ENCODE results near the gene RASSF4. TPM values are rescaled to one million over a fixed set of nuclear protein-coding genes. Genes with fewer than 3 reads are reported as not detected.
A peak's percentile ranks its signal among the peaks of the same experiment; 100 is the strongest.

RASSF4 gene
- total and polyA plus RNA-seq, 9 of the 15 experiments (the other 6 are each of a cell fraction or from before 2014, with no cell fraction given): 0.01 to 0.62 (median 0.11) TPM; not detected in 3

DNA sequence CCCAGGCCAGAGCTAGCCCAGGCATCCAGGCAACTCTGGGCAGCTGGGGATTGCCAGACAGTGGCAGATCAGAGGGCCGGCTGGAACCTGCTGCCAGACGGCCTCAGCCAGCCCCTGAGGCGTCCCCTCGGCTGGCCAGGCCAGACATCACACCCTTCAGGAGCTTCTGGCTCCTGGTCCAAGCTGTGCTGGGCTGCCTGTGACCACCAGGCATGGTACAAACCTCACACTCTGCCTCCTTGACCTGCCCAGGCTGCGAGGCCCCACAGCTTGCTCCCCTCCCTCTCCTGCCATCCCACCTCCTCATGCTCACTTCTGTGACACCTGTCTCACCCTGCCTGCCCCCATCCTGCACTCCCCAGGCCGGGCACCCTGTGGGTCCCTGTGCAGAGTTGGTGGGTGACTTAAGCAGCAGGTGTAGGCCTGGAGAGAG lies 13.3 kb downstream of the RASSF4 start:
- H3K4me2 ChIP-seq (ENCODE audit: insufficient read depth, low read length): no peak overlapping the region
- no TSS peak for BruUV-seq (replicated peaks)
- TF ChIP-seq HNRNPUL1 (IDR thresholded peaks at IDR 0.05; ENCODE audit: low read length): no peak
- 0 out of 2 replicates have a peak, but pooled peaks have one; percentile 22 for TF ChIP-seq PRMT5 (CRISPR knock-in tag; IDR thresholded peaks at IDR 0.05)
- in situ Hi-C loops (cut with MboI): no loop called here
- ChIA-PET POLR2A (no interaction called here), CTCF (ENCODE audit: low intra/inter-chr PET ratio) (interaction anchor here (3.1 kb wide), 1 partner anchor 39 kb away, joined by 32 read pairs; no protein-coding TSS in a partner anchor)
- no peak overlapping the region for H2AFZ ChIP-seq (ENCODE audit: low read depth, low read length)
- 19% methylated on average over 6 of the region's 6 CpGs for WGBS (ENCODE audit: insufficient coverage, low coverage, missing lambda C conversion rate)
- intact Hi-C loops (cut with micrococcal nuclease): no loop called here
- H3K79me2 ChIP-seq (ENCODE audit: control insufficient read depth, insufficient read depth, low read length): no peaks in the 10 kb centered on the region
- ATAC-seq: no peak
- no peak for FAIRE-seq
- H3K27ac ChIP-seq (ENCODE audit: extremely low read depth, low read depth, low read length): no peak overlapping the region
- H3K9me3 ChIP-seq (replicated peaks; ENCODE audit: control insufficient read depth, insufficient read depth, low read depth, low read length): no peaks in the 10 kb centered on the region
- no peak for DNase-seq (ENCODE audit: extremely low read depth in 1 of 4, low spot score in 3 of 4)
- H3K4me3 ChIP-seq: no peak overlapping the region
- no peaks in the 10 kb centered on the region for H3K36me3 ChIP-seq (ENCODE audit: control insufficient read depth, insufficient read depth, low read length)
- no peaks in the 10 kb centered on the region for H4K20me1 ChIP-seq (replicated peaks; ENCODE audit: control insufficient read depth, insufficient read depth, low read length)
- no peaks in the 10 kb centered on the region for H3K9me1 ChIP-seq (ENCODE audit: control insufficient read depth, insufficient read depth, low read length)
- H3K4me1 ChIP-seq (replicated peaks in 1 of 2; ENCODE audit: control insufficient read depth in 2 of 2, insufficient read depth in 2 of 2, low read length in 2 of 2): peaks cover 14 to 32% of the 10 kb centered on the region in 2 experiments
- no peak overlapping the region; a peak in 1 of 4 replicates for H3K9ac ChIP-seq (ENCODE audit: insufficient read depth in 1 of 2, low read depth in 2 of 2, low read length in 2 of 2)
- peaks cover 0 to 19% of the 10 kb centered on the region in 2 experiments; a peak in 2 of 5 replicates for H3K27me3 ChIP-seq (ENCODE audit: control insufficient read depth in 2 of 2, insufficient read depth in 2 of 2, low read length in 2 of 2)

DNA sequence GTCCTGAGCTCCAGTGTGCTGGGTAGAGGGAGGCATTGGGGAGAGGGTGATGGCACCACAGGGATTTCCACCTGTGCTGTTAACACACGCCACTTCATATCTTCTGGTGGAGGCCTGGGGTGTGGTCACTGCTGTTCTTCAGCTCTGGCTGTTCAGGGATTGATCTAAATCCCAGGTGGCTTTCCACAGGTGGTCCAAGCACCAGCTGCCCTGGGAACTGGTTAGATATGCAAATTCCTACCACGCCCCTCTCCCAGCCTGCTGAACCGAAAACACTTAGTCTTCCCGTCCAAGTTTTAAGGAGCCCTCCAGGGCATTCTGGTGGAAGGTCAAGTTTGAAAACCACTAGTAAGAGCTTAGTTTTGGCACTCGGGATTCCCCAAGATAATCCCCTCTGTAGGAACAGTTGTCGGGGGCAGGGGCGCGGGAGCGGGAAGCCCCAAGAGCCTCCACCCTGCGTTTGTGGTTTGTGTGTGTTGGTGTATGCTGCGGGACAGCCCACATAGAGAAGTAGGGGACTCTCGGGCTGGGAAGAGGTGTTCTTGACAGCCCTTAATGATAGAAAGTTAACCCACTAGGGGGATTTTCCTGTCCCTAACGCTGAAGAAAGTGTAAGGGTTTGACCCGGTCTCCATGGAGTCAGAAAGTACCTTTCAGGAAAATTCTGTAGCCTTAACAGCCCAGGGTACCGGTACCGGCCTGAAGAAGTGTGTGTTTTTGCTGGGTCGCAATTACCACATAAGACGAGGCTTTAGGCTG lies 13.9 kb downstream of the RASSF4 start:
- H3K4me1 ChIP-seq (replicated peaks in 1 of 2; ENCODE audit: control insufficient read depth in 2 of 2, insufficient read depth in 2 of 2, low read length in 2 of 2): peaks cover 20 to 38% of the 10 kb centered on the region in 2 experiments
- no peak overlapping the region for H3K27ac ChIP-seq (ENCODE audit: extremely low read depth, low read depth, low read length)
- in situ Hi-C loops (cut with MboI) (no loop called here), intact Hi-C loops (cut with micrococcal nuclease) (no loop called here)
- H3K36me3 ChIP-seq (ENCODE audit: control insufficient read depth, insufficient read depth, low read length): no peaks in the 10 kb centered on the region
- H3K4me3 ChIP-seq: no peak overlapping the region
- peaks cover 0 to 17% of the 10 kb centered on the region in 2 experiments; a peak in 2 of 5 replicates for H3K27me3 ChIP-seq (ENCODE audit: control insufficient read depth in 2 of 2, insufficient read depth in 2 of 2, low read length in 2 of 2)
- H3K4me2 ChIP-seq (ENCODE audit: insufficient read depth, low read length): peak overlapping the region; percentile 79; the same call in 1 of the 2 replicates
- H3K79me2 ChIP-seq (ENCODE audit: control insufficient read depth, insufficient read depth, low read length): no peaks in the 10 kb centered on the region
- H4K20me1 ChIP-seq (replicated peaks; ENCODE audit: control insufficient read depth, insufficient read depth, low read length): no peaks in the 10 kb centered on the region
- no peak for ATAC-seq
- WGBS (ENCODE audit: insufficient coverage, low coverage, missing lambda C conversion rate): 48% methylated on average over 17 of the region's 18 CpGs
- DNase-seq (ENCODE audit: extremely low read depth in 1 of 4, low spot score in 3 of 4): no peak
- POLR2A ChIA-PET: interaction anchor here (0.6 to 0.7 kb wide), 2 partner anchors 9 to 64 kb away, joined by 3 to 4 read pairs; no protein-coding TSS in a partner anchor
- no TSS peak for BruUV-seq (replicated peaks)
- no peak for FAIRE-seq
- H2AFZ ChIP-seq (ENCODE audit: low read depth, low read length): peak overlapping the region; percentile 98
- CTCF ChIA-PET (ENCODE audit: low intra/inter-chr PET ratio): interaction anchor here (3.1 kb wide), 1 partner anchor 40 kb away, joined by 32 read pairs; no protein-coding TSS in a partner anchor
- no peaks in the 10 kb centered on the region for H3K9me3 ChIP-seq (replicated peaks; ENCODE audit: control insufficient read depth, insufficient read depth, low read depth, low read length)
- H3K9ac ChIP-seq (ENCODE audit: insufficient read depth in 1 of 2, low read depth in 2 of 2, low read length in 2 of 2): peak overlapping the region in 1 of 2 experiments; percentile 32; a peak in 2 of 4 replicates
- no peaks in the 10 kb centered on the region for H3K9me1 ChIP-seq (ENCODE audit: control insufficient read depth, insufficient read depth, low read length)
- TF ChIP-seq, protein P1, sequence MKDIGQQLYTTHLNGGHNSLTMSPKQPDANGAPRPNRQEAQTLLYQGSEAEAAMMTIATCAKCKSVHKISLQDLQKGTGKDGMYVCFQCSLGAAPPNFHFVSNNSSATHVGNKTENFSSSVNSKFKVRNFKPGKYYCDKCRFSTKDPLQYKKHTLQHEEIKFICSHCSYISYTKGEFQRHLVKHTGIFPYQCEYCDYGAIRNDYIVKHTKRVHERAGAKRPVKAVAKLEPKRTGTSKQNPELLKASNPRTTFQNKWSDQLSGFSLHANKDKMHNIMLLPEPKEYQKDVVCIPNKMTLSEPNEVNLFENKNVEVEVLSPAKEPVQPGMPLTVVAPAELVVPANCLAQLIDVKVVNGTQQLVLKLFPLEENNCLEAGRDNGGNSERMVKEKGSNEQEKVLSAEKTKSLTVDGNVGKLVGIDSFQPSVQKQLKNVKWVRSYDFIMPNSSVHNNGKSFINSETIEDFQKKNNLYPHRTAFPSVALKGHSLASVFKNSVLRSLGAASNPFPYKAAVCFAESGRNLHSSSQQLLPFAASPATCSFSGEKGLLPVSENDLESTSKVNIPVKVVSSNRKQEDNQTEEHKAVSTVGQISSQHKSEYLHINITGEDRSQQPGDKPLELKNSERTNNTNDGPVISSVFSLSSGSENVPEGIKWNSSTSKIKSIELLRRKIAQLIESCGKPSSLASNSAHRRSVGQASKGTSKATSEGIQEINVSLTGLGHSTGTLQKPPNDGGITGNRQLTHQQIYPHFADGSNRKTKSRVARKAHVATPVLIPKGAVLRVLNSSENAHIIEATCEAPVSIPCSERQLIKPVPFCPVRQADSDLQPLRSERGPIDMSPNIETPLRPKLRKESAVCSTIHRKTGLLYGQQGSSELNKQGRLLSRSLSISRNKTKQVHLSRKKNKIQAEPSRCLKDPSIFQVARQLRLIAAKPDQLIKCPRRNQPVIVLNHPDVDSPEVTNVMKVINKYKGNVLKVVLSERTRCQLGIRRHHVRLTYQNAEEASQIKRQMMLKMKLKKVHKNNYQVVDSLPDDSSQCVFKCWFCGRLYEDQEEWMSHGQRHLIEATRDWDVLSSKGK (CRISPR knock-in tag; IDR thresholded peaks at IDR 0.05): no peak
- TF ChIP-seq PTRF (tag; IDR thresholded peaks at IDR 0.05) (no peak), CBFA2T3 (IDR thresholded peaks at IDR 0.05) (peak; percentile 33; the same call in 1 of the 2 replicates)
- TF ChIP-seq, protein P2, sequence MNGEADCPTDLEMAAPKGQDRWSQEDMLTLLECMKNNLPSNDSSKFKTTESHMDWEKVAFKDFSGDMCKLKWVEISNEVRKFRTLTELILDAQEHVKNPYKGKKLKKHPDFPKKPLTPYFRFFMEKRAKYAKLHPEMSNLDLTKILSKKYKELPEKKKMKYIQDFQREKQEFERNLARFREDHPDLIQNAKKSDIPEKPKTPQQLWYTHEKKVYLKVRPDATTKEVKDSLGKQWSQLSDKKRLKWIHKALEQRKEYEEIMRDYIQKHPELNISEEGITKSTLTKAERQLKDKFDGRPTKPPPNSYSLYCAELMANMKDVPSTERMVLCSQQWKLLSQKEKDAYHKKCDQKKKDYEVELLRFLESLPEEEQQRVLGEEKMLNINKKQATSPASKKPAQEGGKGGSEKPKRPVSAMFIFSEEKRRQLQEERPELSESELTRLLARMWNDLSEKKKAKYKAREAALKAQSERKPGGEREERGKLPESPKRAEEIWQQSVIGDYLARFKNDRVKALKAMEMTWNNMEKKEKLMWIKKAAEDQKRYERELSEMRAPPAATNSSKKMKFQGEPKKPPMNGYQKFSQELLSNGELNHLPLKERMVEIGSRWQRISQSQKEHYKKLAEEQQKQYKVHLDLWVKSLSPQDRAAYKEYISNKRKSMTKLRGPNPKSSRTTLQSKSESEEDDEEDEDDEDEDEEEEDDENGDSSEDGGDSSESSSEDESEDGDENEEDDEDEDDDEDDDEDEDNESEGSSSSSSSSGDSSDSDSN (IDR thresholded peaks at IDR 0.05; ENCODE audit: borderline replicate concordance in 1 of 2, low read depth in 2 of 2, low read length in 2 of 2): no peak
